Measurements from ENCODE around the gene SMC1B.
"Not testable (repeated sequence)": the region's sequence is repeated elsewhere in the genome, so short reads cannot be mapped to it uniquely, and the experiment has no call there.

The SMC1B gene

GRCh38 chr22:45444168-45444567 is 30.8 kb upstream of the SMC1B start:
- no peak for DNase-seq (ENCODE audit: low read depth)
- H3K4me3 ChIP-seq (ENCODE audit: low read length), result no peak overlapping the region
- TF ChIP-seq, protein P1, sequence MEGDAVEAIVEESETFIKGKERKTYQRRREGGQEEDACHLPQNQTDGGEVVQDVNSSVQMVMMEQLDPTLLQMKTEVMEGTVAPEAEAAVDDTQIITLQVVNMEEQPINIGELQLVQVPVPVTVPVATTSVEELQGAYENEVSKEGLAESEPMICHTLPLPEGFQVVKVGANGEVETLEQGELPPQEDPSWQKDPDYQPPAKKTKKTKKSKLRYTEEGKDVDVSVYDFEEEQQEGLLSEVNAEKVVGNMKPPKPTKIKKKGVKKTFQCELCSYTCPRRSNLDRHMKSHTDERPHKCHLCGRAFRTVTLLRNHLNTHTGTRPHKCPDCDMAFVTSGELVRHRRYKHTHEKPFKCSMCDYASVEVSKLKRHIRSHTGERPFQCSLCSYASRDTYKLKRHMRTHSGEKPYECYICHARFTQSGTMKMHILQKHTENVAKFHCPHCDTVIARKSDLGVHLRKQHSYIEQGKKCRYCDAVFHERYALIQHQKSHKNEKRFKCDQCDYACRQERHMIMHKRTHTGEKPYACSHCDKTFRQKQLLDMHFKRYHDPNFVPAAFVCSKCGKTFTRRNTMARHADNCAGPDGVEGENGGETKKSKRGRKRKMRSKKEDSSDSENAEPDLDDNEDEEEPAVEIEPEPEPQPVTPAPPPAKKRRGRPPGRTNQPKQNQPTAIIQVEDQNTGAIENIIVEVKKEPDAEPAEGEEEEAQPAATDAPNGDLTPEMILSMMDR (IDR thresholded peaks at IDR 0.05; ENCODE audit: insufficient read depth, low read depth, low read length, missing control alignments), result no peak

GRCh38 chr22:45442116-45442515 is 28.7 kb upstream of the SMC1B start:
- DNase-seq (ENCODE audit: low read depth), result no peak
- H3K4me3 ChIP-seq (ENCODE audit: low read length), result no peak overlapping the region
- TF ChIP-seq, protein P1 (IDR thresholded peaks at IDR 0.05; ENCODE audit: insufficient read depth, low read depth, low read length, missing control alignments), result no peak

GRCh38 chr22:45441138-45441537 is 27.7 kb upstream of the SMC1B start:
- DNase-seq (ENCODE audit: low read depth), result peak; percentile 61
- no peak overlapping the region for H3K4me3 ChIP-seq (ENCODE audit: low read length)
- TF ChIP-seq, protein P1 (IDR thresholded peaks at IDR 0.05; ENCODE audit: insufficient read depth, low read depth, low read length, missing control alignments), result peak; percentile 80

DNA sequence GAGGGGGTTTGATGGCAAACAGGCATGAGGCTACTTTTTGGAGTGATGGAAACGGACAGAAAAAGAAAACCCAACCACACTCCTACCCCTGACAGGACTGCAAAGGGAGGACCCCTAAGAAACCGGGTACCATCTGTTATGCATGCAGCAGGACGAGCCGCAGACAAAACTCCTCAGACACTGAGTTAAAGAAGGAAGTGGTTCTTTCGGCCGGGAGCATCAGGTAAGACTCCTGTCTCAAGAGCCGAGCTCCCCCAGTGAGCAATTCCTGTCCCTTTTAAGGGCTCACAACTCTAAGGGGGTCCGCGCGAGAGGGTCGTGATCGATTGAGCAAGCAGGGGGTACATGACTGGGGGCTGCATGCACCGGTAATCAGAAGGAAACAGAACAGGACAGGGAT is 27.3 kb upstream of the SMC1B start:
- H3K4me3 ChIP-seq (ENCODE audit: low read length); DNase-seq (ENCODE audit: low read depth): not testable (repeated sequence)

DNA sequence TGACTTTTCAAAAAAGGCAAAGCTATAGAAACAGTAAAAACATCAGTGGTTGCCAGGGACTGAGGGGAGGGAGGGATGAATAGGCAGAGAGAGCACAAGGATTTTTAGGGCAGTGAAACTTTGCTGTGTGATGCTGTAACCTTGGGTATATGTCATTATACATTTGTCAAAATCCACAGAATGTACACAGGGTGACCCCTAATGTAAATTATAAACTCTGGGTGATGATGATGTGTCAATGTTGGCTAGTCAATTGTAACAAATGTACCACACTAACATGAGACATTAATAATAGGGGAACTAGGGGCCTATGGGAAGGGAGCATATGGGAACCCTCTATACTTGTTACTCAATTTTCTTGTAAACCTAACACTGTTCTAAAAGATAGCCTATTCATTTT is 24.9 kb upstream of the SMC1B start:
- no peak for DNase-seq (ENCODE audit: low read depth)
- no peak overlapping the region for H3K4me3 ChIP-seq (ENCODE audit: low read length)
- TF ChIP-seq, protein P1 (IDR thresholded peaks at IDR 0.05; ENCODE audit: insufficient read depth, low read depth, low read length, missing control alignments), result no peak

GRCh38 chr22:45436871-45437517 is 23.6 kb upstream of the SMC1B start:
- H3K4me3 ChIP-seq (ENCODE audit: low read length); DNase-seq (ENCODE audit: low read depth): not testable (repeated sequence)

DNA sequence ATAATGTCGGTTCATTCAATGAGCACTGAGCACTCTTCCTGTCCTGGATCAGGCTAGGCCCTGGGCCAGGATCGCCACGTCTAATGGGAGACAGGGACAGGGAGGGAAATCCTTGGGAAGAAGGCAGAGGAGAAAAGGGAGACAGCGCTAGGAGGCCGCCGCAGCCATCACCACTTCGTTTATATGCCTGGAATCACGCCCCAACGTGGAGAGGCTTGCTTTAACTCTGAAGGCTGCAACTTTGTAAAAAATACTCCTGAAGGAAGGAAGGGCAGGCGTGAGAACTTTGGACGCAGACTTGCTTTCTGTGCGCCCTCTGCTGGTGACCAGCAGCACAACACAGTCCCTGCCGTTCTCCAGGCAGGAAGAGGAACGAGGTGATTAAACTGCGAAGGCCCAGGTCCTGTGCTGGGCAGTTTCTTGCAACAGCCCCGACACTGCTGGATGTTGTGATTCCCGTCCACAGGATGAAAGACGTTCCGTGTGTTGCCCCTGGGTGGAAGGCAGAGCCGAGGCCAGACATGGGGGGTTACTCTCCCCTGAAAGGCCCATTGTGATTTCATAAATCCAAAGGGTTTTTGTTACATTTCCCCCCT is 22.2 kb upstream of the SMC1B start:
- TF ChIP-seq, protein P1 (IDR thresholded peaks at IDR 0.05; ENCODE audit: insufficient read depth, low read depth, low read length, missing control alignments), result peak; percentile 97

DNA sequence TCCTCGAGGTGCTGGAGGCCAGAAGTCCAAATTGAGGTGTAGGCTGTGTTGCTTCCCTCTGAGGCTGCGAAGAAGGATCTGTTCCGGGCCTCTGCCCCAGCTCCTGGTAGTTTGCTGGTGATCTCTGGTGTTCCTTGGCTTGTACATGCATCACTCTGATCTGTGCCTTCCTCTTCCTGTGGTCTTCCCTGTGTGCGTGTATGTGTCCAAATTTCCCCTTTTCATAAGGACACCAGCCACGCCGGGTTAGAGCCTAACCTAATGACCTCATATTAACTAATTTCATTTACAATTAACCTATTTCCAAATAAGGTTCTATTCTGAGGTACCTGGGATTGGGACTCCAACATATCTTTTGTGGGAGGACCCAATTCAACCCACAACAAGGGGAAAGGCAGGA is 21.6 kb upstream of the SMC1B start:
- TF ChIP-seq, protein P1 (IDR thresholded peaks at IDR 0.05; ENCODE audit: insufficient read depth, low read depth, low read length, missing control alignments), result no peak
- no peak overlapping the region for H3K4me3 ChIP-seq (ENCODE audit: low read length)
- no peak for DNase-seq (ENCODE audit: low read depth)

More for the DNA sequence above, 22.2 kb upstream of the SMC1B start:
- DNase-seq (ENCODE audit: low read depth), result peak; percentile 87
- H3K4me3 ChIP-seq (ENCODE audit: low read length), result no peak overlapping the region

All from epithelial cell of esophagus (primary cell).